ENCODE measurements around the gene RER1. TPM values are rescaled to one million over a fixed set of nuclear protein-coding genes. Genes with fewer than 3 reads are reported as not detected.

Gene RER1
- total RNA-seq, 1 experiment from 2014 or later, result 110 TPM

DNA sequence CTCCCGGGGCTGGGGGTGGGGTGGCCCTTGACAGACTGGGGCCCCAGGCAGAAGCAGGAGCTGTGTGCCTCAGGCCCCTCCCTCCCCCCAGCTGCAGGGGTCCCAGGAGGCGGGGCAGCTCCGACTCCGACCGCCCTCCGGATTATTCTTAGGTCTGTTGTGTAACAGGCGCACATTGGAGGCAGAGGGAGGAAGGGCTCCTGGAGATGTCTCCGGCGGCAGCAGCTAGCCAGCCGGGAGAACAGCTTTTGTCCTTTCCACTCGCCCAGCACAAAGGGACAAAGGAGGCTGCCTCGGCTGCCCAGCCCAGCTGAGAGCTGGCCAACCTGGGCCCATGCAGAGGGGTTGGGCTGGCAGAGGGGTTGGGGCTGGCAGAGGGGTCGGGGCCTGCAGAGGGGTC lies 54.8 kb downstream of the RER1 start:
- Histone ChIP-seq H3K56ac (ENCODE audit: insufficient read length, low read depth, low read length) (no peak overlapping the region), H3K4me2 (ENCODE audit: insufficient read depth, insufficient read length, low read length) (no peak overlapping the region), H4K91ac (ENCODE audit: insufficient read length, low read depth, low read length) (no peak overlapping the region), H2AK5ac (ENCODE audit: insufficient read length, low read length) (no peak overlapping the region), H3K23me2 (ENCODE audit: insufficient read length, low read depth, low read length, poor library complexity, severe bottlenecking) (peaks cover 6% of the 10 kb centered on the region), H3K79me2 (ENCODE audit: insufficient read depth, low read length) (no peaks in the 10 kb centered on the region), H4K5ac (ENCODE audit: insufficient read length, low read depth, low read length) (no peak overlapping the region), H2BK5ac (ENCODE audit: insufficient read length, low read length) (no peak overlapping the region), H3K18ac (ENCODE audit: insufficient read length, low read depth, low read length) (no peak overlapping the region), H2AFZ (ENCODE audit: low read length) (no peak overlapping the region), H2BK120ac (ENCODE audit: low read depth, low read length, poor library complexity, severe bottlenecking) (no peak overlapping the region), H3K9ac (ENCODE audit: extremely low read depth, insufficient read length, low read length) (no peak overlapping the region), H3K27me3 (ENCODE audit: insufficient read depth, low read length) (peaks cover 14% of the 10 kb centered on the region; the same call in 1 of the 2 replicates), H2BK20ac (ENCODE audit: low read depth, low read length, poor library complexity, severe bottlenecking) (no peak overlapping the region), H3K23ac (ENCODE audit: insufficient read length, low read depth, low read length) (no peak overlapping the region), H3T11ph (ENCODE audit: low read length) (no peak overlapping the region), H2BK12ac (ENCODE audit: insufficient read length, low read depth, low read length) (no peak overlapping the region), H3K4me1 (ENCODE audit: insufficient read depth, low read length) (no peaks in the 10 kb centered on the region; the same call in 1 of the 2 replicates), H4K8ac (replicated peaks; ENCODE audit: insufficient read length, low read depth, low read length) (no peak overlapping the region), H3K79me1 (ENCODE audit: insufficient read depth, low read depth, low read length, poor library complexity, severe bottlenecking) (no peaks in the 10 kb centered on the region), H3K14ac (ENCODE audit: insufficient read depth, low read length) (no peak overlapping the region), H3K27ac (ENCODE audit: insufficient read length, low read depth, low read length) (no peak overlapping the region), H3K4ac (ENCODE audit: low read depth, low read length) (no peak overlapping the region), H3K9me3 (ENCODE audit: control insufficient read depth, low read depth, low read length) (no peaks in the 10 kb centered on the region), H4K20me1 (ENCODE audit: control insufficient read depth, insufficient read depth, insufficient read length) (no peaks in the 10 kb centered on the region), H2BK15ac (ENCODE audit: low read depth, low read length) (no peak overlapping the region)
- Mint-ChIP-seq H3K27me3 (ENCODE audit: low read depth) (peaks cover 43% of the 10 kb centered on the region), H3K36me3 (ENCODE audit: insufficient read depth in 1 of 3, low read depth in 3 of 3) (no peaks in the 10 kb centered on the region), H3K4me1 (peaks cover 3 to 15% of the 10 kb centered on the region in 2 experiments; a peak in 3 of 4 replicates), H3K9me3 (no peaks in the 10 kb centered on the region), H3K4me3 (no peak overlapping the region), H3K27ac (no peak overlapping the region)
- no peak for DNase-seq
- no CpG with 5 or more reads among the region's 13 CpGs for WGBS (ENCODE audit: extremely low coverage, insufficient read length, low lambda C conversion rate)
- TF ChIP-seq, protein P1, sequence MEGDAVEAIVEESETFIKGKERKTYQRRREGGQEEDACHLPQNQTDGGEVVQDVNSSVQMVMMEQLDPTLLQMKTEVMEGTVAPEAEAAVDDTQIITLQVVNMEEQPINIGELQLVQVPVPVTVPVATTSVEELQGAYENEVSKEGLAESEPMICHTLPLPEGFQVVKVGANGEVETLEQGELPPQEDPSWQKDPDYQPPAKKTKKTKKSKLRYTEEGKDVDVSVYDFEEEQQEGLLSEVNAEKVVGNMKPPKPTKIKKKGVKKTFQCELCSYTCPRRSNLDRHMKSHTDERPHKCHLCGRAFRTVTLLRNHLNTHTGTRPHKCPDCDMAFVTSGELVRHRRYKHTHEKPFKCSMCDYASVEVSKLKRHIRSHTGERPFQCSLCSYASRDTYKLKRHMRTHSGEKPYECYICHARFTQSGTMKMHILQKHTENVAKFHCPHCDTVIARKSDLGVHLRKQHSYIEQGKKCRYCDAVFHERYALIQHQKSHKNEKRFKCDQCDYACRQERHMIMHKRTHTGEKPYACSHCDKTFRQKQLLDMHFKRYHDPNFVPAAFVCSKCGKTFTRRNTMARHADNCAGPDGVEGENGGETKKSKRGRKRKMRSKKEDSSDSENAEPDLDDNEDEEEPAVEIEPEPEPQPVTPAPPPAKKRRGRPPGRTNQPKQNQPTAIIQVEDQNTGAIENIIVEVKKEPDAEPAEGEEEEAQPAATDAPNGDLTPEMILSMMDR (conservative IDR thresholded peaks at IDR 0.05), result no peak
